HepG2 (cell line): Measurements from ENCODE around the gene RAB5B. TPM values are rescaled to one million over a fixed set of nuclear protein-coding genes. Genes with fewer than 3 reads are reported as not detected.
A peak's percentile ranks its signal among the peaks of the same experiment; 100 is the strongest.

Source experiments
- ATAC-seq: fragments of 200-7000 bp; cut with Tn5 transposase; 3 replicates; pipeline ENCODE4 v1.9.1; 2020; ENCODE audit warnings: mild to moderate bottlenecking, moderate library complexity
- BruUV-seq: library from RNA; stranded (reverse); fragments of 400-500 nt; replicated peaks from 2 replicates; lab custom pipeline; 2021; lab: Mats Ljungman, UMichigan
- CTCF ChIA-PET: fragments of 300-600 bp; formaldehyde crosslinking; extraction: SDS; loops from one replicate; lab custom pipeline; 2021; ENCODE audit warnings: low total read pairs, inconsistent platforms, low intra/inter-chr PET ratio; lab: Yijun Ruan, JAX
- POLR2A ChIA-PET: fragments of 350-600 bp; sonication (Branson Sonifier 250); formaldehyde crosslinking; loops from one replicate; lab custom pipeline; 2020; ENCODE audit warnings: antibody characterized with exemption, inconsistent platforms; lab: Yijun Ruan, JAX
- DNase-seq: peaks from one replicate; pipeline ENCODE4 v3.0.0-alpha.2; 2015; ENCODE audit warnings: low spot score
- FAIRE-seq: peaks from 3 replicates; lab custom pipeline; 2011; peaks lifted over from hg19 to GRCh38; lab: Jason Lieb, UNC
- H2AFZ ChIP-seq: one replicate; pipeline ENCODE4 v1.6.1; 2011; ENCODE audit warnings: low read length, inconsistent platforms
- H3K27ac ChIP-seq: fragments of 300-600 bp; 3 replicates; pipeline ENCODE4 v1.8.0; 2011; ENCODE audit warnings: mixed run types, mild to moderate bottlenecking, mixed read lengths, low read length, inconsistent platforms; ENCODE audit not compliant: insufficient read depth; ENCODE audit errors: extremely low read length
- H3K27me3 ChIP-seq, 2 experiments: fragments of 200-600 bp in 1 of 2; 2 replicates in 1 of 2; 3 replicates in 1 of 2; pipeline versions ENCODE4 v1.6.0 to v1.8.0; 2011; ENCODE audit warnings: low read length in 2 of 2, mild to moderate bottlenecking in 2 of 2, moderate library complexity in 2 of 2, inconsistent platforms in 1 of 2; ENCODE audit not compliant: insufficient read depth in 2 of 2, control insufficient read depth in 1 of 2
- H3K36me3 ChIP-seq, 2 experiments: fragments of 200-600 bp in 1 of 2; replicated peaks in 1 of 2; 2 replicates in 1 of 2; 3 replicates in 1 of 2; pipeline versions ENCODE4 v1.5.1 to v1.8.0; 2011; ENCODE audit warnings: low read length in 2 of 2, inconsistent platforms in 1 of 2; ENCODE audit not compliant: insufficient read depth in 2 of 2, control insufficient read depth in 1 of 2
- H3K4me1 ChIP-seq: 2 replicates; pipeline ENCODE4 v1.5.1; 2012; ENCODE audit warnings: low read length, inconsistent platforms; ENCODE audit not compliant: insufficient read depth
- H3K4me2 ChIP-seq: 2 replicates; pipeline ENCODE4 v1.6.0; 2011; ENCODE audit warnings: low read depth, low read length, inconsistent platforms
- H3K4me3 ChIP-seq, 3 experiments: fragments of 200-600 bp in 1 of 3; sonication (generic), shearing (Covaris generic) in 1 of 3; replicated peaks in 1 of 3; 2 replicates each; pipeline ENCODE4 v1.5.1; 2011 to 2016; ENCODE audit warnings: low read length in 3 of 3, inconsistent platforms in 2 of 3, low read depth in 2 of 3, mild to moderate bottlenecking in 2 of 3, control low read depth in 1 of 3, mixed read lengths in 1 of 3; ENCODE audit not compliant: insufficient read depth in 1 of 3
- H3K79me2 ChIP-seq: one replicate; pipeline ENCODE4 v1.6.1; 2011; ENCODE audit warnings: low read length, inconsistent platforms; ENCODE audit not compliant: insufficient read depth
- H3K9ac ChIP-seq: 2 replicates; pipeline ENCODE4 v1.6.0; 2011; ENCODE audit warnings: mild to moderate bottlenecking, low read depth, low read length, inconsistent platforms; ENCODE audit not compliant: insufficient read depth
- H3K9me3 ChIP-seq: 2 replicates; pipeline ENCODE4 v1.5.1; 2012; ENCODE audit warnings: mild to moderate bottlenecking, low read length
- H4K20me1 ChIP-seq: 2 replicates; pipeline ENCODE4 v1.6.0; 2011; ENCODE audit warnings: inconsistent platforms, mild to moderate bottlenecking, low read length, moderate library complexity; ENCODE audit not compliant: insufficient read depth
- EHMT2 ChIP-seq: fragments of 200-600 bp; sonication (generic); IDR thresholded peaks from 2 replicates; pipeline ENCODE4 v1.7.0; 2017; ENCODE audit warnings: antibody characterized with exemption, low read depth, low read length, borderline replicate concordance
- JUNB ChIP-seq: sonication (generic); formaldehyde crosslinking; IDR thresholded peaks from 2 replicates; pipeline ENCODE4 v1.8.0; 2022; ENCODE audit warnings: missing genetic modification reagents, mild to moderate bottlenecking, borderline replicate concordance
- KDM2A ChIP-seq: sonication (generic); formaldehyde crosslinking; IDR thresholded peaks from 2 replicates; pipeline ENCODE4 v1.4.0; 2020; ENCODE audit warnings: low read depth, missing genetic modification reagents, borderline replicate concordance
- SP140L ChIP-seq: sonication (generic); formaldehyde crosslinking; IDR thresholded peaks from 2 replicates; pipeline ENCODE4 v1.4.0; 2020; ENCODE audit warnings: missing genetic modification reagents, borderline replicate concordance
- TOE1 ChIP-seq: sonication (generic); formaldehyde crosslinking; IDR thresholded peaks from 2 replicates; pipeline ENCODE4 v1.4.0; 2020; ENCODE audit warnings: mild to moderate bottlenecking, missing genetic modification reagents
- ZFAT ChIP-seq: sonication (generic); formaldehyde crosslinking; conservative IDR thresholded peaks from 2 replicates; pipeline ENCODE4 v1.8.1; 2023; ENCODE audit warnings: missing genetic modification reagents, inconsistent platforms
- ZNF33B ChIP-seq: sonication (generic); formaldehyde crosslinking; IDR thresholded peaks from 2 replicates; pipeline ENCODE4 v1.5.1; 2020; ENCODE audit warnings: mild to moderate bottlenecking, missing genetic modification reagents
- ZNF556 ChIP-seq: sonication (generic); formaldehyde crosslinking; IDR thresholded peaks from 2 replicates; pipeline ENCODE4 v1.4.0; 2020; ENCODE audit warnings: mild to moderate bottlenecking, missing genetic modification reagents, borderline replicate concordance
- WGBS: methylation state at CpG from one replicate; pipeline ENCODE4 v1.1.6; 2017; ENCODE audit warnings: low lambda C conversion rate; 5-methylcytosine and 5-hydroxymethylcytosine counted together
- in situ Hi-C: cut with HindIII; loops from 2 replicates; pipeline ENCODE4 v1.10.0; 2017; ENCODE audit warnings: low pct_unique_long_range_greater_than_20kb; ENCODE audit not compliant: extremely low pct_ligation_motif_present
- intact Hi-C: fragments of 100-400 bp; cut with micrococcal nuclease; formaldehyde crosslinking; loops from one replicate; pipeline ENCODE4 v1.10.0; 2022; ENCODE audit not compliant: unreplicated experiment
- polyA plus RNA-seq, 8 experiments: library from polyadenylated mRNA; depleted of rRNA in 3 of 8; stranded (reverse) in 7 of 8; unstranded in 1 of 8; fragments of >200 nt; fragmentation: Illumina TruSeq in 4 of 8; extraction: Trizol in 4 of 8; gene quantifications; 2 replicates each; pipeline versions ENCODE4 v1.2.1 to v1.2.3, GENCODE V29; 2011 to 2016; ENCODE audit warnings: low read depth in 4 of 8, missing spikeins in 1 of 8, mixed read lengths in 1 of 8; ENCODE audit not compliant: insufficient read depth in 1 of 8
- total RNA-seq, 5 experiments: library from RNA; depleted of rRNA; stranded (reverse); fragments of >200 nt; fragmentation: Illumina TruSeq; extraction: Trizol; gene quantifications; 2 replicates each; pipeline ENCODE4 v1.2.3, GENCODE V29; 2016; ENCODE audit warnings: low read depth in 1 of 5
- TF ChIP-seq, protein P1 (sequence below): sonication (generic); formaldehyde crosslinking; IDR thresholded peaks from 2 replicates; pipeline ENCODE4 v1.9.0; 2021; ENCODE audit warnings: mild to moderate bottlenecking, missing genetic modification reagents

Gene RAB5B
- total and polyA plus RNA-seq, 2 of the 13 experiments (the other 11 are each of a cell fraction or from before 2014, with no cell fraction given) = 26.0 to 68.3 TPM

- TF ChIP-seq EHMT2 (no peak), SP140L (no peak), ZNF33B (CRISPR knock-in tag) (no peak), KDM2A (CRISPR knock-in tag) (no peak), ZNF556 (no peak)
Observed at GRCh38 chr12:55931780-55932550, 41.9 kb upstream of the RAB5B start (continued).

GRCh38 chr12:55932551-55932910 is 41.3 kb upstream of the RAB5B start:
- H3K4me1 ChIP-seq = peaks cover 49% of the 10 kb centered on the region
- no peaks in the 10 kb centered on the region for H3K36me3 ChIP-seq
- no peaks in the 10 kb centered on the region for H3K9me3 ChIP-seq
- no peak for ATAC-seq
- intact Hi-C loops = loop anchor here (5.0 kb wide), 1 partner anchor 195 kb away; no protein-coding TSS in a partner anchor
- WGBS = 4% methylated on average over 4 of the region's 4 CpGs
- H3K4me3 ChIP-seq = peak overlapping the region; percentile 70 to 80 (median 80)
- POLR2A ChIA-PET = interaction anchor here (2.0 to 10.5 kb wide), 3 partner anchors 41 to 115 kb away, joined by 11 to 108 read pairs (median 20); partner anchors contain the start of genes DNAJC14, ORMDL2, RAB5B and SARNP
- H3K4me2 ChIP-seq = peak overlapping the region; percentile 97
- DNase-seq = no peak
- in situ Hi-C loops = no loop called here
- TF ChIP-seq TOE1 (CRISPR knock-in tag) (no peak), ZFAT (CRISPR knock-in tag) (no peak), JUNB (CRISPR knock-in tag) (0 out of 2 replicates have a peak, but pooled peaks have one; percentile 18)
- TF ChIP-seq, protein P1, sequence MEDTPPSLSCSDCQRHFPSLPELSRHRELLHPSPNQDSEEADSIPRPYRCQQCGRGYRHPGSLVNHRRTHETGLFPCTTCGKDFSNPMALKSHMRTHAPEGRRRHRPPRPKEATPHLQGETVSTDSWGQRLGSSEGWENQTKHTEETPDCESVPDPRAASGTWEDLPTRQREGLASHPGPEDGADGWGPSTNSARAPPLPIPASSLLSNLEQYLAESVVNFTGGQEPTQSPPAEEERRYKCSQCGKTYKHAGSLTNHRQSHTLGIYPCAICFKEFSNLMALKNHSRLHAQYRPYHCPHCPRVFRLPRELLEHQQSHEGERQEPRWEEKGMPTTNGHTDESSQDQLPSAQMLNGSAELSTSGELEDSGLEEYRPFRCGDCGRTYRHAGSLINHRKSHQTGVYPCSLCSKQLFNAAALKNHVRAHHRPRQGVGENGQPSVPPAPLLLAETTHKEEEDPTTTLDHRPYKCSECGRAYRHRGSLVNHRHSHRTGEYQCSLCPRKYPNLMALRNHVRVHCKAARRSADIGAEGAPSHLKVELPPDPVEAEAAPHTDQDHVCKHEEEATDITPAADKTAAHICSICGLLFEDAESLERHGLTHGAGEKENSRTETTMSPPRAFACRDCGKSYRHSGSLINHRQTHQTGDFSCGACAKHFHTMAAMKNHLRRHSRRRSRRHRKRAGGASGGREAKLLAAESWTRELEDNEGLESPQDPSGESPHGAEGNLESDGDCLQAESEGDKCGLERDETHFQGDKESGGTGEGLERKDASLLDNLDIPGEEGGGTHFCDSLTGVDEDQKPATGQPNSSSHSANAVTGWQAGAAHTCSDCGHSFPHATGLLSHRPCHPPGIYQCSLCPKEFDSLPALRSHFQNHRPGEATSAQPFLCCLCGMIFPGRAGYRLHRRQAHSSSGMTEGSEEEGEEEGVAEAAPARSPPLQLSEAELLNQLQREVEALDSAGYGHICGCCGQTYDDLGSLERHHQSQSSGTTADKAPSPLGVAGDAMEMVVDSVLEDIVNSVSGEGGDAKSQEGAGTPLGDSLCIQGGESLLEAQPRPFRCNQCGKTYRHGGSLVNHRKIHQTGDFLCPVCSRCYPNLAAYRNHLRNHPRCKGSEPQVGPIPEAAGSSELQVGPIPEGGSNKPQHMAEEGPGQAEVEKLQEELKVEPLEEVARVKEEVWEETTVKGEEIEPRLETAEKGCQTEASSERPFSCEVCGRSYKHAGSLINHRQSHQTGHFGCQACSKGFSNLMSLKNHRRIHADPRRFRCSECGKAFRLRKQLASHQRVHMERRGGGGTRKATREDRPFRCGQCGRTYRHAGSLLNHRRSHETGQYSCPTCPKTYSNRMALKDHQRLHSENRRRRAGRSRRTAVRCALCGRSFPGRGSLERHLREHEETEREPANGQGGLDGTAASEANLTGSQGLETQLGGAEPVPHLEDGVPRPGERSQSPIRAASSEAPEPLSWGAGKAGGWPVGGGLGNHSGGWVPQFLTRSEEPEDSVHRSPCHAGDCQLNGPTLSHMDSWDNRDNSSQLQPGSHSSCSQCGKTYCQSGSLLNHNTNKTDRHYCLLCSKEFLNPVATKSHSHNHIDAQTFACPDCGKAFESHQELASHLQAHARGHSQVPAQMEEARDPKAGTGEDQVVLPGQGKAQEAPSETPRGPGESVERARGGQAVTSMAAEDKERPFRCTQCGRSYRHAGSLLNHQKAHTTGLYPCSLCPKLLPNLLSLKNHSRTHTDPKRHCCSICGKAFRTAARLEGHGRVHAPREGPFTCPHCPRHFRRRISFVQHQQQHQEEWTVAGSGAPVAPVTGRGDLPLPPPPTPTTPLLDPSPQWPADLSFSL (CRISPR knock-in tag) = peak; percentile 79
- TF ChIP-seq, all 625 proteins: peak for 2
- FAIRE-seq = no peak
- H4K20me1 ChIP-seq = no peaks in the 10 kb centered on the region
- no TSS peak for BruUV-seq
- H2AFZ ChIP-seq = peak overlapping the region; percentile 84
- H3K79me2 ChIP-seq = peaks cover 4% of the 10 kb centered on the region
- CTCF ChIA-PET = no interaction called here
- peak overlapping the region; percentile 61; the same call in 1 of the 2 replicates for H3K9ac ChIP-seq
- peaks cover 0 to 11% of the 10 kb centered on the region in 2 experiments; a peak in 1 of 5 replicates for H3K27me3 ChIP-seq
- H3K27ac ChIP-seq = no peak overlapping the region
